GM19193 (cell line): ENCODE results near the gene ADAMTS5.

Source experiments
- POLR2A ChIP-seq: IDR thresholded peaks from 4 replicates; pipeline ENCODE4 v1.6.1; 2011; ENCODE audit not compliant: insufficient read depth, insufficient read length; ENCODE audit errors: extremely low read depth

ADAMTS5 gene

GRCh38 chr21:26967062-26967913 is at the start of gene ADAMTS5:
TSS of gene ADAMTS5 (minus strand) at chr21:26967088. CDS start at chr21:26966391, 697 bp downstream.
- no peak for TF ChIP-seq POLR2A

DNA sequence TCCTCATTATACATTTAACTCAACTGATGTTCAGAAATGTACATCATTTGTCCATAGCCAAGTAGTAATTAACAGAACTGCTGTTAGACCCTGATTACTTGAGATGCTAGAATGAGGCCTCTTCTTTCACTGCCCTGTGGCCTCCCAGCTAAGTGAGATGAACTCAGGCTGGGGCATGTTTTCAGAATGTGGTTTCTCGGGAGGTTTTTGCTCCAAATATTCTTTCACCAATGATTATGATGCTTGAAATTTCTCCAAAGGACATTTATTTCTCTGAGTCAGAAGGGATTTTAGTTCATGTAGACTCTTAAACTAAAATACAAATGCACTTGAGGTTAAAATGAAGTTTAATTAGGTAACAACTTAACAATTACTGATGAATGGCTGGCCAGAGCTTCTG is 34.6 kb upstream of the ADAMTS5 start:
- no peak for TF ChIP-seq POLR2A

DNA sequence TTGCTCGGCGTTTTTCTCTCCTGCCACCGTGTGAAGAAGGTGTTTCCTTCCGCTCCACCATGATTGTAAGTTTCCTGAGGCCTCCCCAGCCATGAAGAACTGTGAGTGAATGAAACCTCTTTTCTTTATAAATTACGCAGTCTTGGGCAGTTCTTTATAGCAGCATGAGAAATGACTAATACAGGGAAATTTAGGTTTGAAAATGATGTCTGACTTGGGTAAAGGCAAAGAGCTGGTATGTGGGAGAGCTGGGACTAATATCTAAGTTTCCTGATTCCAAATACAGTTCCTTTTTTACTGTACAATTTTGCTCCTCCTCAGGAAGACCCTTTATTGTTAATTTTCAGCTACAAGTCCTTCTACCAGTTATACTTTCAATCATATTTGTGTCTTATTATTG is 16.7 kb upstream of the ADAMTS5 start:
- TF ChIP-seq POLR2A = no peak

DNA sequence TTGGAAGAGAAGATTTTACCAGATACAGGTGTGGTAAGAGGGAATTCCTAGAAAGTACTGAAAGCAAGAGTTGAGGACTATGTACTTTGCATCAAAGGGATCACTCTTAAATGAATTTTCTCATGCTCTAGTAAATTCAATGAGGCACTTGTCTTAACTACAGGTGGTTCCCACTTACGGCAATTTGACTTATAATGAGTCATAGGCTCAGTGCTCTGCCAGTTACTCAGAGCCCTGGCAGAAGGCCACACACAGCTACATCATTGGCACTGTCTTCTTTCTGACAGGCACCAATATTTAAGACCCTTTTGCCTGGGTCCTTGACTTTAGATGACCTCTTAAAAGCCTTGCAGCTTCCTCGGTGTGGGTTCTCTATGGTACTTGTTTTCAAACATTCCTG is 15.9 kb upstream of the ADAMTS5 start:
- no peak for TF ChIP-seq POLR2A

DNA sequence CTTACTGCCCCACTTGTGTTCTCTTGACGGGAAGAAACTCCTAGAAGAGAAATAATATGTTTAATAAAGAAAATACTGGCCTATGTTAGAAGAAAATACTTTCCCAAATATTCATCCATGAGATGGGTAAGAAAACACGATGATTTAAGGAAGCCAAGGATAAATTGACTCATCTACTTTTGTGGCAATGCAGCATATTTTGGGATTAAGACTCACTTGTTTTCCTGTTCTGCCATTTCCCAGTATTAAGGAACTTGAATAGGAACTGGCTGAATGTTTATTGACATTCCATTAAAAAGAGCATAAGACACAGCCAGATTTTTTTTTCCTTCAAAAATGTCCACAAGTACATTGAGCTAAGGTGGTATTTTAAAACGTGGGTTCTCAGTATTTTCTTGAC is 10.9 kb upstream of the ADAMTS5 start:
- no peak for TF ChIP-seq POLR2A

GRCh38 chr21:26973226-26973625 is 6.3 kb upstream of the ADAMTS5 start:
- TF ChIP-seq POLR2A = no peak

GRCh38 chr21:26972192-26972591 is 5.3 kb upstream of the ADAMTS5 start:
- no peak for TF ChIP-seq POLR2A

GRCh38 chr21:26969971-26970725 is 3.3 kb upstream of the ADAMTS5 start:
- no peak for TF ChIP-seq POLR2A

DNA sequence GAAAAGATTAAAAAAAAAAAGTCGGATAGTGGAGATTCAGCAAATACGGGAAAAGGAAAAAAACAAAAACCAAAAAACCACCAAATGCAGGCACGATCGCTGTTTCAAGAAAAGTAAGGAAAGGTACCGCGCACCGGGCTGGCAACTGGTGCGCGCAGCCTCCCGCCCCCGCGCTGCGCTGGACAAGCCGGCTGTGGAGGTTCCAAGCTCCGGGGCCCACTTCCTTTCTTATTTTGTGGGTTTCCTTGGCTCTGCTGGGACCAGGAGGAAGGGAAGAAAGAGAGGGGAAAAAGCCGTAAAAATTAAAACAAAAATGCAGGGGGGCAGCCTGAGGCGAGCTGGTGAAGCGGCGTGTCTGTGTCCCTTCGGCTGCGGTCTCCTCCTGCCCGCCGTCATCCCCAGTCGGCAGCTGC is 233 bp downstream of the ADAMTS5 start:
- no peak for TF ChIP-seq POLR2A

- no peak for TF ChIP-seq POLR2A
Measured at GRCh38 chr21:26965907-26966581, 844 bp downstream of the ADAMTS5 start.

- TF ChIP-seq POLR2A = no peak
Measured at GRCh38 chr21:26965040-26965906, 1.6 kb downstream of the ADAMTS5 start.

DNA sequence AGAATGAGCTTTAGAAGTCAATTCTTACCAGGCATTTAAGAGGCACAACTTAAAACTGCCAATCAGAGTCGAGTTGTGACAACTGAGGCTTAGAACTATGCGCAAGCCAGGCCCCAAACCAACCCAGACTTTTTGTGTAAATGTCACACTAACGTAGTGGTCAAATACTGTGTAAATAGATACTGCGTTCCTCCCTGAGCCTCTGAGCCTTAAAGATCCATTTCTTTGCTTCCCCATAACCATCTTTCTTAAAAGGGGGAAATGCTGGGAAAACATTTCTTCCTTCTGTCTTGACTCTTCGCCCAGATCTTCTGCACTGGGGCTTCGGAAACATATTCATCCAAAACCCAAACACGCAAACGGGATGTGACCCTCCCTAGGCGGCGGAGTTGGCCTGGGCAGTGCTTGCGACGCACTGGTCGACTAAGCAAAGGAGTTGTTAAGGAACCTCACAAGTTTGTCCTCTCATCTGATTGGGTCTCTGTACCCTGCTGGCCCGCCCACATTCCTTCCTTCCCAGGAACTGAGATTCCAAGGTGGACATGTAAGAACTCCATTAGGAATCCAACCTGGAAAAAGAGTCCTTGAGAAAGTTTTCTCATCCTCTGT is 2.6 kb downstream of the ADAMTS5 start:
- TF ChIP-seq POLR2A = no peak

GRCh38 chr21:26962621-26963181 is 4.2 kb downstream of the ADAMTS5 start:
- no peak for TF ChIP-seq POLR2A

- no peak for TF ChIP-seq POLR2A
Measured at GRCh38 chr21:26961698-26962097, 5.2 kb downstream of the ADAMTS5 start.
